Activated CD4-positive, alpha-beta T cell treated with anti-CD3 and anti-CD28 coated beads for 36 hours (primary cell): ENCODE data around the gene ELOA. TPM values are rescaled to one million over a fixed set of nuclear protein-coding genes. Genes with fewer than 3 reads are reported as not detected.
A peak's percentile ranks its signal among the peaks of the same experiment; 100 is the strongest.
"Not testable (repeated sequence)": the region's sequence is repeated elsewhere in the genome, so short reads cannot be mapped to it uniquely, and the experiment has no call there.

Experiments used
- ATAC-seq: fragments of 200-7000 bp; cut with Tn5 transposase; one replicate; pipeline ENCODE4 v1.10.0; 2021; ENCODE audit warnings: mild to moderate bottlenecking, moderate library complexity
- CTCF ChIA-PET: fragments of 350-600 bp; sonication (Branson Sonifier 250); formaldehyde crosslinking; loops from one replicate; lab custom pipeline; 2021; ENCODE audit warnings: antibody characterized with exemption; lab: Charles Lee
- POLR2A ChIA-PET: fragments of 350-600 bp; sonication (Branson Sonifier 250); formaldehyde crosslinking; loops from one replicate; lab custom pipeline; 2021; ENCODE audit warnings: antibody characterized with exemption, inconsistent platforms; lab: Charles Lee
- DNase-seq: peaks from one replicate; pipeline ENCODE4 v3.0.0-alpha.2; 2020
- H3K27ac Mint-ChIP-seq: one replicate; pipeline ENCODE4 v1.8.0; 2021; ENCODE audit warnings: mixed read lengths
- H3K27me3 Mint-ChIP-seq: one replicate; pipeline ENCODE4 v1.8.0; 2021; ENCODE audit warnings: mixed read lengths
- H3K36me3 Mint-ChIP-seq: one replicate; pipeline ENCODE4 v1.8.0; 2021; ENCODE audit warnings: low read depth, mixed read lengths
- H3K4me1 Mint-ChIP-seq: one replicate; pipeline ENCODE4 v1.8.0; 2021; ENCODE audit warnings: mixed read lengths
- H3K4me3 Mint-ChIP-seq: one replicate; pipeline ENCODE4 v1.8.0; 2021; ENCODE audit warnings: mild to moderate bottlenecking, moderate library complexity, mixed read lengths
- H3K9me3 Mint-ChIP-seq: one replicate; pipeline ENCODE4 v1.8.0; 2021; ENCODE audit warnings: low read depth, mixed read lengths
- intact Hi-C, 2 experiments: fragments of 100-400 bp; cut with DNase I in 1 of 2; cut with micrococcal nuclease in 1 of 2; formaldehyde crosslinking; loops; one replicate each; pipeline versions ENCODE4 v1.14.2 to v1.15.1; 2022 to 2024; cut with DNase I, micrococcal nuclease
- total RNA-seq, 2 experiments: library from RNA; stranded (reverse); gene quantifications; one replicate each; pipeline ENCODE4 v1.2.3, GENCODE V29; 2021

The ELOA gene
- total RNA-seq, 2 experiments from 2014 or later: 34.5 to 38.6 TPM

DNA sequence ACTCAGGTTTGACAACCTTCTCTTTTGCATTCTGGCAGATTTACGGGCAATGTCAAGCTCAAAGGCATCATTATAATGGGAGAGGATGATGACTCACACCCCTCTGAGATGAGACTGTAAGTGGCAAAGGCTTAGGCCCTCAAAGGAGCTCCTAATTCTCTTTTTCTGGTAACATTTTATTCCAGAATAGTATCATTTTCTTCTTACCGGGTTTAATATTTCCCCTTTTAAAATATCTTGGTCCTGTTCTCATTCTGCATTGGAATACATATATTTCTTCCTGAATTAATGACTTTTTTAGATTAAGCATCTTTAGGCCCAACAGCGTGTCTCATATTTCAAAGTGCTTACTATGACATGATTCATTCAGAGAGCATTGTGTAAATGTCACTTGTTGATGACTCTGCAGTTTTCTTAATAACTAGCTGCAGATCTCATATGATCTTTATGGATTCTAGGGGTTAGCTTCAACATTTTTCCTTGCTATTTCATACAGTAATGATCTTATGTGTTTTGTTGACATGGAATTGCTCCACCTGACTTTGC lies 36.6 kb downstream of the ELOA start:
- Mint-ChIP-seq H3K27ac (peak overlapping the region; percentile 78), H3K36me3 (peaks cover 14% of the 10 kb centered on the region), H3K27me3 (no peaks in the 10 kb centered on the region), H3K4me1 (peaks cover 35% of the 10 kb centered on the region), H3K9me3 (no peaks in the 10 kb centered on the region), H3K4me3 (peak overlapping the region; percentile 87)
- ChIA-PET CTCF (interaction anchor here (0.6 to 2.4 kb wide), 6 partner anchors 9 to 297 kb away, joined by 3 to 17 read pairs (median 4); partner anchors contain the start of genes ELOA, LYPLA2 and RPL11), POLR2A (interaction anchor here (0.6 to 1.7 kb wide), 4 partner anchors 8 to 408 kb away, joined by 3 to 7 read pairs (median 3); partner anchors contain the start of genes LYPLA2 and RPL11)
- intact Hi-C loops: loop anchor here in 1 of 2 experiments (10.0 kb wide), 1 partner anchor 615 kb away; no protein-coding TSS in a partner anchor
- ATAC-seq (peak; percentile 58), DNase-seq (no peak)

DNA sequence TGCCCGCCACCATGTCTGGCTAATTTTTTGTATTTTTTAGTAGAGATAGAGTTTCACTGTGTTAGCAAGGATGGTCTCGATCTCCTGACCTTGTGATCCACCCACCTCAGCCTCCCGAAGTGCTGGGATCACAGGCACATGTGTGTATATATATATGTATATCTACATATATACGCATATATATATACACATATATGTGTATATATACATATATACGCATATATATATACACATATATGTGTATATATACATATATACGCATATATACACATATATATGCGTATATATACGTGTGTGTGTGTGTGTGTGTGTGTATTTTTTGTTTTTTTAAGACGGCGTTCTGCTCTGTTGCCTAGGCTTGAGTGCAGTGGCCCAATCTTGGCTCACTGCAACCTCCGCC lies 39.9 kb downstream of the ELOA start:
- intact Hi-C loops, H3K27me3 Mint-ChIP-seq, H3K9me3 Mint-ChIP-seq, POLR2A ChIA-PET, H3K4me3 Mint-ChIP-seq, H3K27ac Mint-ChIP-seq, ATAC-seq, DNase-seq: not testable (repeated sequence)
- Mint-ChIP-seq H3K4me1 (peaks cover 20% of the 10 kb centered on the region), H3K36me3 (peaks cover 40% of the 10 kb centered on the region)
- CTCF ChIA-PET: interaction anchor here (0.7 to 1.2 kb wide), 2 partner anchors 11 to 672 kb away, joined by 4 read pairs; no protein-coding TSS in a partner anchor

DNA sequence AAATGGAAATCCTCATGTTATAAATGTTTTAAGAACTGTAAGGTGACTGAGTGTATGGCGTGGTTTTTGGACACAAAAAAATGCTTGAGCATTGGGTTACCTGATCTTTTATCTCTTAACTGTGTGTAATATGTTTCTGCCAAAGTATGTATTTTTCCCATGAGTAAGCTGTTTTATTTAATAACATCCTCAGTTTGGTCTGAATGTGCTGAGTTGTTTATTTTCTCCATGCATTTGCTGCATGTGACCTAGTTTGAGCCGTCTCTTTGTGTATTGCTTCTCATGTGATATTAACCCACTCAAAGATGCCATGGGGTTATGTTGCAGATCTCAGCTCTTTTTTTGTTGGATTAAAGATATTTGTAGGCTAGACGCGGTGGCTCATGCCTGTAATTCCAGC lies 41.6 kb downstream of the ELOA start:
- H3K27me3 Mint-ChIP-seq: no peaks in the 10 kb centered on the region
- intact Hi-C loops: no loop called here
- POLR2A ChIA-PET: no interaction called here
- DNase-seq (no peak), ATAC-seq (no peak)
- H3K4me3 Mint-ChIP-seq: no peak overlapping the region
- H3K27ac Mint-ChIP-seq: no peak overlapping the region
- H3K9me3 Mint-ChIP-seq: no peaks in the 10 kb centered on the region
- CTCF ChIA-PET: interaction anchor here (1.3 kb wide), 1 partner anchor 13 kb away, joined by 3 read pairs; no protein-coding TSS in a partner anchor
- H3K36me3 Mint-ChIP-seq: peaks cover 41% of the 10 kb centered on the region
- peaks cover 11% of the 10 kb centered on the region for H3K4me1 Mint-ChIP-seq

DNA sequence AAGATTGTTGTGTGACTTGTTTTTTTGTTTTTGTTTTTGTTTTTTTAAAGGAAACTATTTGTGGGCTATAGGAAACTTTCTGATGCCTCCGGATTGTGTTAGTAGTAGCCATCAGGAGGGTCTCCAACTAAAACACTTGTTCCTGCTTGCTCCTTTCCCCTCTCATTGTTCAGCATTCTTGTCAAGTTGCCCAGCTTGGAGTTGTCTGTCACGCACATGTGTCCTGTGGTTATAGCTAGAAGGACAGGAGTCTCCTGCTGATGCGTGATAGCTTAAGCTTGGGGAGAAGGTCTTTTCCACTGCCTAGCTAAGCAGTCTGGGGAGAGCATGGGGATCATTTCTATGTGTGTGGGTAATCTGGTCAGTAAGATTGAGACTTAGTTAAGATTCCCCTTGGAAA lies 44.4 kb downstream of the ELOA start:
- H3K4me3 Mint-ChIP-seq: no peak overlapping the region
- POLR2A ChIA-PET: no interaction called here
- no peak overlapping the region for H3K27ac Mint-ChIP-seq
- no peak for ATAC-seq
- H3K4me1 Mint-ChIP-seq: peaks cover 13% of the 10 kb centered on the region
- no peaks in the 10 kb centered on the region for H3K27me3 Mint-ChIP-seq
- no peak for DNase-seq
- intact Hi-C loops: no loop called here
- H3K36me3 Mint-ChIP-seq: peaks cover 33% of the 10 kb centered on the region
- CTCF ChIA-PET: interaction anchor here (1.1 to 1.6 kb wide), 2 partner anchors 16 to 96 kb away, joined by 3 to 6 read pairs; partner anchors contain the start of gene RPL11
- H3K9me3 Mint-ChIP-seq: no peaks in the 10 kb centered on the region

DNA sequence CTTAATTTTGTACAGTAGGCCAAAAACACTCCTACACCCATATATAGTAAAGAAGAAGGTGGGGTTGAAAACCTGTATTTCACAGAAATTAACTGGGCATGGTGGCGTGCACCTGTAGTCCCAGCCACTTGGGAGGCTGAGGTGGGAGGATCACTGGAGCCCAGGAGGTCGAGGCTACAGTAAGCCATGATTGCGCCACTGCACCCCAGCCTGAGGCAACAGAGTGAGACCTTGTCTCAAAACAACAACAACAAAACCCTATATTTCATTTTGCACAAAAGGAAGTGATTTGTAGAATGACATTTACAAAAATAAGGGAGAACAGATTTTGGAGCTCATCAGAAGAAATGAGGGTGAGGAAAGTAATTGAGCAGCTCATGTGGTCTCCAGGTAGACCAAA lies 45.4 kb downstream of the ELOA start:
- ATAC-seq: no peak
- peaks cover 33% of the 10 kb centered on the region for H3K36me3 Mint-ChIP-seq
- POLR2A ChIA-PET: interaction anchor here (0.5 kb wide), 1 partner anchor 9 kb away, joined by 3 read pairs; no protein-coding TSS in a partner anchor

DNA sequence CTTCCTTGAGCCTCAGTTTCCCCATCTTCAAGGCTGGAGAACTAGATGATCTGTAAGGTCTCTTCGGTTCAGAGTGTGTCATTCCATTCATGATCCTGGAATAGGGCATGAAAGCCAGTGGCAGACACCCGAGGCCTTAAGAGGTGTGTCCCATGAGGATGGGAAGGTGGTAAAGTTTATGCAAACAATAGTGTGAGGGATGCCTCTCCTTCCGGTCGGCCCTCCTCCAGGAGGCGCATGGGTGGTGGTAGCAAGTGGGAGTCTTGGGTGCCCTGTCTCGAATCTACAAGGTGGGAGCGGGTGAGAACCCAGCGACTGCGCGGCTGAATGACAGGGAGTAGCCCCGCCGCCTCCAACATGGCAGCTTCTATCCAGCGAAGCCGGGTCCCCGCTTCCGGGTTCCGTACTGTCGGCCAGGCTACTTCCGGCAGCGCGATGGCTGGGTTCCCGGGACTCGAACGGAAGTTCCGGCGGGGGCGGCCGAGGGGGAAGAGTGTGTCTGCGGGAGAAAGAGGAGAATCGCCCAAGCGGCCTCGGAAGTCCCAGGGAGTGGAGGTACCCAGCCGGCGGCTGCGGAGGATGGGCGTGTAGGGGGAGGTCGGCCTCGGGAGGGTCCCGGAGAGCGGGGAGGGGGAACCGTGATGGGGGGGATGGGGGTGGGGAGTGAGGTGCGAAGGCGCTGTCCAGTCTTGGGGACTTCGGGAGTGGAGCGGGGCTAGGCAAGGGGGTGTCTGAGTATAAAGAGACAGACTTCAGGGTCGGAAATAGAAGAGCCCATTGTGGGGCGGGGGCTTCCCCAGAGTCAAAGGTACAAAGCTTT lies 47.6 kb downstream of the ELOA start, which contains the start of gene LYPLA2:
TSS of gene LYPLA2 (plus strand) at position 450 of the 820 bp plus-strand sequence. CDS start 1,538 bp downstream, outside the sequence.
- POLR2A ChIA-PET: interaction anchor here (0.6 to 1.7 kb wide), 3 partner anchors 9 to 183 kb away, joined by 3 to 7 read pairs (median 4); partner anchors contain the start of gene GALE
- Mint-ChIP-seq H3K27ac (peak within 1 kb of the TSS; percentile 79), H3K4me3 (peak within 1 kb of the TSS; percentile 86), H3K36me3 (peaks cover 26% of the 10 kb centered on the region), H3K27me3 (no peaks in the 10 kb centered on the region), H3K4me1 (peaks cover 13% of the 10 kb centered on the region), H3K9me3 (no peaks in the 10 kb centered on the region)
- DNase-seq: peak; percentile 95
- CTCF ChIA-PET: interaction anchor here (0.6 to 2.9 kb wide), 8 partner anchors 8 to 173 kb away, joined by 3 to 10 read pairs (median 3); no protein-coding TSS in a partner anchor
- peak; percentile 93 for ATAC-seq
- intact Hi-C loops: loop anchor here (1.0 to 2.0 kb wide), 5 partner anchors 9 to 190 kb away; partner anchors contain the start of genes GALE (in 2 of the 2), PITHD1 (in 2 of the 2), ELOA (in 1 of the 2) and HMGCL (in 1 of the 2)

More for the DNA sequence above, 45.4 kb downstream of the ELOA start:
- Mint-ChIP-seq H3K4me1 (peaks cover 13% of the 10 kb centered on the region), H3K9me3 (no peaks in the 10 kb centered on the region), H3K27me3 (no peaks in the 10 kb centered on the region), H3K27ac (peak overlapping the region; percentile 29), H3K4me3 (no peak overlapping the region)
- DNase-seq: no peak
- CTCF ChIA-PET: interaction anchor here (0.5 to 1.6 kb wide), 4 partner anchors 9 to 171 kb away, joined by 3 to 6 read pairs (median 3); partner anchors contain the start of gene RPL11
- intact Hi-C loops: no loop called here

DNA sequence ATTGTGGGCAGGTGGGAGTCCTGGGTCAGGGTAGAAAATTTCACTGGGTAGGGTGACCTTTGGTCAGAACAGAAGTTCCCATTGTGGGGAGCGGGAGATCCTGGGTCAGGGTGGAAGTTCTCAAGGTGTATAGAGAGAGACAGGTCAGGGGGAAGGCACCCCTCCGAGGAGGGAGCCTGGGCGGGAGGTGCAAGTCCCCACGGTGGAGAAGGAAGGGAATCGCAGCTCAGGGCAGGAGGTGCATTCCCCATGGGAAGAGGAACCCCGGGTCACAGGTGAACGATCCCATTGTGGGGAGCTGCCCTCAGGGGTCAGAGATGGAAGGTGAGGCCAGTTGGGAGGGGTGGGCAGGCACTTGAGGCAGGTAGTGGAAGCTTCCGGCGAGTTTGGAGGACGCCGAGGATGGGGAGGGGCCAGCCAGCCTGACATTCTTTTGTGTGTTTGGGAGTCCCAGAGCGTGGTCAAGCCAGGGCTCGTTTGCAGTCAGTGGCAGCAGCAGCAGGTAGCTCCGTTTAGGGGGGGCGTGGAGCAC lies 48.3 kb downstream of the ELOA start:
- H3K36me3 Mint-ChIP-seq: peaks cover 22% of the 10 kb centered on the region
- ChIA-PET POLR2A (interaction anchor here (0.6 to 1.7 kb wide), 4 partner anchors 8 to 182 kb away, joined by 3 to 7 read pairs (median 4); partner anchors contain the start of genes GALE and PITHD1), CTCF (interaction anchor here (1.0 to 2.9 kb wide), 7 partner anchors 8 to 173 kb away, joined by 3 to 10 read pairs (median 3); no protein-coding TSS in a partner anchor)
- intact Hi-C loops: loop anchor here (1.0 to 2.0 kb wide), 5 partner anchors 9 to 189 kb away; partner anchors contain the start of genes GALE (in 2 of the 2), PITHD1 (in 2 of the 2), ELOA (in 1 of the 2) and HMGCL (in 1 of the 2)
- DNase-seq (peak; percentile 53), ATAC-seq (peak; percentile 37)
- peaks cover 13% of the 10 kb centered on the region for H3K4me1 Mint-ChIP-seq
- H3K4me3 Mint-ChIP-seq: peak overlapping the region; percentile 86
- no peaks in the 10 kb centered on the region for H3K27me3 Mint-ChIP-seq
- peak overlapping the region; percentile 79 for H3K27ac Mint-ChIP-seq
- no peaks in the 10 kb centered on the region for H3K9me3 Mint-ChIP-seq

DNA sequence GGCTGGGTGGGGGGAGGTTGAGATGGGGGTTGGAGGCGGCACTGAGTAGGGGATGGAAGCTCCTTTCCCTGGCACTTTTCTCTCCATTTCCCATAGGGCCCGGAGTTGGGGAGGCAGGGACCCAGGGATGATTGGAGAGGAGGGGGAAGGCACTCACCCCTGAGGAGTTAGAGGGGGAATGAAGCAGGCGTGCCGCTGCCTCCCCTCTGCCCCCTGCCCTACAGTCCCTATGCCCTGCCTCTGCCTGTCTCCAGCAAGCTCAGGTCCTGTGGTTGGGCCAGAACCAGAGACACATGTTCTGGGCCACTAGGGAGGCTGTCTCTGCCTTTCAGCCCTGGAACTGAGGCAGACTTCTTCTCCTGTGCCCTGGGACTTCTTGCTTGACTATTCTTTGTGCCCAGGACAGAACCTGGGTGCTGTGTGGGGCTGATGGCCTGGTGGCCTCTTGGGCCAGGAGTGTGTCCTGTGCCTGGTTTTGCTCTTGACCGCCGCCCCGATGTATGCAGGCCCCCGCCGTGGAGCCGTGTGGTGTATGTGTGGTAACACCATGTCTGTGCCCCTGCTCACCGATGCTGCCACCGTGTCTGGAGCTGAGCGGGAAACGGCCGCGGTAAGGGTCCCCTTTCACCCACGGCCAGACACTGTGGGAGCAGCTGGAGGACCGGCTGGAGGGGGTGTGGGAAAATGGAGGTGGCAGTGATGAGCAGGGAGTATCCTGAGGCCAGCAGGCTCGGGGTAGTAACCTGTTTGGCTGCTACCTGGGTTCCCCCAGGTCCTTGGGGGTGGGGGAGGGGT lies 49.1 kb downstream of the ELOA start:
- Mint-ChIP-seq H3K27me3 (no peaks in the 10 kb centered on the region), H3K9me3 (no peaks in the 10 kb centered on the region), H3K4me3 (peak overlapping the region; percentile 86), H3K4me1 (peaks cover 13% of the 10 kb centered on the region), H3K36me3 (peaks cover 17% of the 10 kb centered on the region), H3K27ac (peak overlapping the region; percentile 79)
- ChIA-PET CTCF (interaction anchor here (0.7 to 2.9 kb wide), 5 partner anchors 13 to 366 kb away, joined by 3 to 10 read pairs (median 3); no protein-coding TSS in a partner anchor), POLR2A (interaction anchor here (1.4 to 1.7 kb wide), 2 partner anchors 8 to 14 kb away, joined by 4 read pairs; partner anchors contain the start of genes GALE and PITHD1)
- intact Hi-C loops: no loop called here
- DNase-seq (no peak), ATAC-seq (no peak)

DNA sequence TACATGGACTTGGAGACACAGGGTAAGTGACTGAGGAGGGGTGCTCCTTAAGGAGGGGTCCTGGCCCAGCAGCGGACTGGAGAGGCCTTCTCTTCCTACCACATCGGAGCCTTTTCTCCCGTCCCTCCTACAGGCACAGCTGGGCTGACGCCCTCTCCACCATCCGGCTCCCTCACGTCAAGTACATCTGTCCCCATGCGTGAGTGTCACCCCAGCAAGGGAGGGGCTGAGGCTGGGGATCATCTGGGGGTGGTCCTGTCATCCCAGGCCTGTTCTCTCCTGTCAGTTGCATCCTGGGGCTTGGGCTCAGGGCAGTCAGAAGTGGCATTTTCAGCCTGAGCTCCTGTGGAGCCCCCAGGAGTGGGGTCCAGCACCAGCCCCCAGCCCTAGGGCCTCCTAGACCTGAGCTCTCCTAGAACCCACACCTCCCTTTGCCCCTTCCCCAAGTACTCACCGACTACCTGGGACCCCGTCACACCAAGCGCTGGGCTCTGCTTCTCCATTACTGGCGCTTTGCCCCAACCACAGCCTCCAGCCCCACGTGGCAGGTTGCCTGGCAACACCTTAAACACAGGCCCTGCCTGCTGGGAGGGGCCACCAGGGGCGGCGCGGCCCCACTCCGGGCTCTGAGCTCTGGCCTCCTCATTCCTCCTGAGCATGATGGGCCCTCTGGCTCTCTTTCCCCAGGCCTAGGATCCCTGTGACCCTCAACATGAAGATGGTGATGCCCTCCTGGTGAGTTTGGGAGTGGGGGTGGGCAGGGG lies 49.9 kb downstream of the ELOA start:
- Mint-ChIP-seq H3K4me3 (peak overlapping the region; percentile 7), H3K4me1 (peaks cover 13% of the 10 kb centered on the region), H3K36me3 (peaks cover 14% of the 10 kb centered on the region), H3K9me3 (no peaks in the 10 kb centered on the region), H3K27ac (no peak overlapping the region), H3K27me3 (no peaks in the 10 kb centered on the region)
- CTCF ChIA-PET: no interaction called here
- DNase-seq (peak; percentile 63), ATAC-seq (no peak)
- intact Hi-C loops: no loop called here
- POLR2A ChIA-PET: no interaction called here
